Esophagus squamous epithelium (tissue), 5 donors: Measurements from ENCODE around the gene MEMO1. TPM values are rescaled to one million over a fixed set of nuclear protein-coding genes. Genes with fewer than 3 reads are reported as not detected.

ENCODE experiments used
- DNase-seq: peaks from one replicate; lab custom pipeline; 2025; lab: John Stamatoyannopoulos, UW
- H3K27ac ChIP-seq, 4 donors: fragments of 200-600 bp; sonication (generic); one replicate each; pipeline ENCODE4 v1.5.1; 2016 to 2019; ENCODE audit warnings: mild to moderate bottlenecking in 1 of 4
- H3K27me3 ChIP-seq, 4 donors: fragments of 200-600 bp; sonication (generic); 1 replicate in 3 of 4; 2 replicates in 1 of 4; pipeline versions ENCODE4 v1.5.1 to v1.6.0; 2017 to 2021; ENCODE audit warnings: antibody characterized with exemption in 1 of 4
- H3K36me3 ChIP-seq, 3 donors: fragments of 200-600 bp; sonication (generic); one replicate each; pipeline ENCODE4 v1.5.1; 2016 to 2019
- H3K4me1 ChIP-seq, 3 donors: fragments of 200-600 bp; sonication (generic); one replicate each; pipeline ENCODE4 v1.5.1; 2017 to 2019
- H3K4me3 ChIP-seq, 4 donors: fragments of 200-600 bp; sonication (generic); 1 replicate in 3 of 4; 2 replicates in 1 of 4; pipeline ENCODE4 v1.5.1; 2016 to 2019; ENCODE audit warnings: mild to moderate bottlenecking in 2 of 4, moderate library complexity in 1 of 4
- H3K9me3 ChIP-seq, 3 donors: fragments of 200-600 bp; sonication (generic); one replicate each; pipeline ENCODE4 v1.5.1; 2016 to 2019
- CTCF ChIP-seq, 6 experiments: fragments of 450-650 bp in 4 of 6; fragments of 200-600 bp in 2 of 6; sonication (generic) in 2 of 6; IDR thresholded peaks; one replicate each; pipeline ENCODE4 v1.5.1; 2016 to 2019; ENCODE audit warnings: antibody characterized with exemption in 6 of 6, mild to moderate bottlenecking in 4 of 6, moderate library complexity in 4 of 6
- POLR2A ChIP-seq, 4 donors: fragments of 450-650 bp; IDR thresholded peaks; one replicate each; pipeline ENCODE4 v1.6.1; 2017; ENCODE audit warnings: antibody characterized with exemption in 4 of 4, mild to moderate bottlenecking in 4 of 4, moderate library complexity in 3 of 4
- WGBS, 2 donors: methylation state at CpG; one replicate each; pipeline ENCODE4 v1.1.5; 2018; 5-methylcytosine and 5-hydroxymethylcytosine counted together
- intact Hi-C: fragments of 100-400 bp; cut with DNase I; formaldehyde crosslinking; loops from one replicate; pipeline ENCODE4 v1.15.0; 2022
- total RNA-seq, 4 donors: library from RNA; depleted of rRNA; stranded (reverse); fragments of >200 nt; gene quantifications; one replicate each; pipeline ENCODE4 v1.1.0, GENCODE V29; 2016
- donor health status: DM: yes; HTN: yes; CAD: no.

MEMO1 gene
- total RNA-seq, 4 donors from 2014 or later = 32.1 to 61.7 (median 45.0) TPM

GRCh38 chr2:31997653-31998052 is 13.2 kb downstream of the MEMO1 start:
- intact Hi-C loops = no loop called here
- Histone ChIP-seq H3K36me3 (no peaks in the 10 kb centered on the region), H3K9me3 (no peaks in the 10 kb centered on the region), H3K4me1 (peaks cover 0 to 31% (median 0%) of the 10 kb centered on the region in 3 donors), H3K4me3 (no peak overlapping the region), H3K27ac (no peak overlapping the region), H3K27me3 (no peaks in the 10 kb centered on the region)
- DNase-seq = no peak
- TF ChIP-seq CTCF (IDR thresholded peaks at IDR 0.05) (no peak), POLR2A (IDR thresholded peaks at IDR 0.05) (no peak)
- 61 to 76% methylated on average over 3 of the region's 3 CpGs for WGBS, 2 donors

- 85 to 88% methylated on average over 6 of the region's 6 CpGs for WGBS, 2 donors
- DNase-seq = no peak
- peaks cover 0 to 24% (median 0%) of the 10 kb centered on the region in 3 donors for H3K4me1 ChIP-seq
- no peaks in the 10 kb centered on the region for H3K36me3 ChIP-seq
- H3K9me3 ChIP-seq = no peaks in the 10 kb centered on the region
- no peaks in the 10 kb centered on the region for H3K27me3 ChIP-seq
- intact Hi-C loops = no loop called here
- H3K4me3 ChIP-seq = no peak overlapping the region
- H3K27ac ChIP-seq = no peak overlapping the region
- TF ChIP-seq CTCF (IDR thresholded peaks at IDR 0.05) = no peak
- TF ChIP-seq POLR2A (IDR thresholded peaks at IDR 0.05) = no peak
These were observed 14.1 kb downstream of the MEMO1 start for GRCh38 chr2:31996571-31997150.

- Histone ChIP-seq H3K9me3 (no peaks in the 10 kb centered on the region), H3K27me3 (no peaks in the 10 kb centered on the region), H3K4me3 (no peak overlapping the region), H3K36me3 (no peaks in the 10 kb centered on the region), H3K4me1 (peaks cover 0 to 9% (median 3%) of the 10 kb centered on the region in 3 donors), H3K27ac (no peak overlapping the region)
- intact Hi-C loops = no loop called here
- DNase-seq = no peak
- TF ChIP-seq POLR2A (IDR thresholded peaks at IDR 0.05) = no peak
- TF ChIP-seq CTCF (IDR thresholded peaks at IDR 0.05) = no peak
- WGBS, 2 donors = 87% methylated on average over 4 of the region's 4 CpGs
These were observed 17.9 kb downstream of the MEMO1 start for GRCh38 chr2:31992934-31993333.

GRCh38 chr2:31992025-31992579 is 18.7 kb downstream of the MEMO1 start:
- WGBS, 2 donors = 76 to 96% methylated on average over 3 of the region's 3 CpGs
- TF ChIP-seq CTCF (IDR thresholded peaks at IDR 0.05) = no peak
- no peak for TF ChIP-seq POLR2A (IDR thresholded peaks at IDR 0.05)
- H3K36me3 ChIP-seq = no peaks in the 10 kb centered on the region
- H3K4me3 ChIP-seq = no peak overlapping the region
- no peaks in the 10 kb centered on the region for H3K27me3 ChIP-seq
- no peak for DNase-seq
- peaks cover 0 to 14% (median 9%) of the 10 kb centered on the region in 3 donors for H3K4me1 ChIP-seq
- no peaks in the 10 kb centered on the region for H3K9me3 ChIP-seq
- no peak overlapping the region for H3K27ac ChIP-seq
- intact Hi-C loops = no loop called here

- no peak overlapping the region for H3K27ac ChIP-seq
- intact Hi-C loops = no loop called here
- DNase-seq = no peak
- H3K4me1 ChIP-seq = peaks cover 0 to 16% (median 9%) of the 10 kb centered on the region in 3 donors
- no peaks in the 10 kb centered on the region for H3K27me3 ChIP-seq
- H3K9me3 ChIP-seq = no peaks in the 10 kb centered on the region
- H3K4me3 ChIP-seq = no peak overlapping the region
- 90 to 95% methylated on average over 4 of the region's 4 CpGs for WGBS, 2 donors
- TF ChIP-seq CTCF (IDR thresholded peaks at IDR 0.05) = no peak
- TF ChIP-seq POLR2A (IDR thresholded peaks at IDR 0.05) = no peak
- H3K36me3 ChIP-seq = no peaks in the 10 kb centered on the region
These were observed 20.9 kb downstream of the MEMO1 start for GRCh38 chr2:31989946-31990345.
